ENCODE results near the gene EXOSC2.
A peak's percentile ranks its signal among the peaks of the same experiment; 100 is the strongest.

Gene EXOSC2

DNA sequence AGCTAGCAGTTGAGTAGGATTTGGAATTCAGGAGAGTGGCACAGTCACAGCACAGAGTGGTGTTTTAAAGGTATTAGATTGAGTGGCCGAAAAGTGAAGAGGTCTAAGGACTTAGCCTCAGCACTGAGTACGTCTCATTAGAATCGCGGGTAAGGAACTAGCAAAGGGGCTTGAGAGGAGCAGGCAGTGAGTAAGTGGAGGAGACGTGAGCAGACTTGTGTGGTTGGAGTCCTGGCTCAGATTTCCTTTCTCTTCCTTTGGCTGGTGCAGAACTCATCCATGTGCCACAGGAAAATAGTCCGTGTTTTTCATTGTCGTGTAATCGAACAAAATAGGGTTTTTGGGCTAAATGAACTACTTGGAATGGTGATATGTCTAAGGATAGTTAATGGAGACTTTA lies 3.4 kb downstream of the EXOSC2 start:
- no peak for DNase-seq (ENCODE audit: low read depth)

DNA sequence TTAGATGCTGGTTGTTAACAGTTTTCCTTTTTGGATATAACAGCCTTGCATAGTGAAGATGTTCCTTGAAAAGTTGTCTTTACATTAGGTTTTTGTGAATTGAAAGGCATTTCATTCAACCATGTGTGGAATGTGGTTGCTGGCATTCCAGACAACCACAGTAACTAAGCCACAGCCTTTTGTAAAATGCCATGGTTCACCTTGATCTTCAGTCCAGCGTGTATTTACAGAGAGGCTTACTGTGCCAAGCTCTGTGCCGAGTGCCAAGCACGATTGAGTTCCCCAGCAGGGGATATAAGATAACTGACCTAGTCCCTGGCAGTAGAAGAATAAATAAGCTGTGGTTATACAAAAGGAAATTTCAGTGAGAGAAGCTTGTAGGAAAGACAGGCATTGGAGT lies 4.9 kb downstream of the EXOSC2 start:
- peak; percentile 31 for DNase-seq (ENCODE audit: low read depth)

DNA sequence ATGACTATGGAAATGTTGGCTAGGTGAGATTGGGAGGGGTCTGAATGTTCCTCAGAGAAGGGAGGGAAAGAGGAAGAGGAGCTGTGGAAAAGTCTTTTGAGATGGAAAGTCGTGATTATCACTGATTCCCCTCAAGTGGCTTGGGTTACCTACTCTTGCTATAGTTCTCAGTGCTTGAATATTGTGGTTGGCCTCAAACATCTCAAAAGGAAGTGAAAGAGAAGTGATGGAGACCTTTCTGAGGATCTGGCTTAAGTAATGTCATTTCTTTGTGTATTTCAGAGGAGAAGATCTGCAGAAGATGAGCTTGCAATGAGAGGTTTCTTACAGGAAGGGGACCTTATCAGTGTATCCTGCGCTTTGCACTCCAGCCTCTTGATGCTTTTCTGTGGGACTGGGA lies 5.5 kb downstream of the EXOSC2 start:
- no peak for DNase-seq (ENCODE audit: low read depth)

DNA sequence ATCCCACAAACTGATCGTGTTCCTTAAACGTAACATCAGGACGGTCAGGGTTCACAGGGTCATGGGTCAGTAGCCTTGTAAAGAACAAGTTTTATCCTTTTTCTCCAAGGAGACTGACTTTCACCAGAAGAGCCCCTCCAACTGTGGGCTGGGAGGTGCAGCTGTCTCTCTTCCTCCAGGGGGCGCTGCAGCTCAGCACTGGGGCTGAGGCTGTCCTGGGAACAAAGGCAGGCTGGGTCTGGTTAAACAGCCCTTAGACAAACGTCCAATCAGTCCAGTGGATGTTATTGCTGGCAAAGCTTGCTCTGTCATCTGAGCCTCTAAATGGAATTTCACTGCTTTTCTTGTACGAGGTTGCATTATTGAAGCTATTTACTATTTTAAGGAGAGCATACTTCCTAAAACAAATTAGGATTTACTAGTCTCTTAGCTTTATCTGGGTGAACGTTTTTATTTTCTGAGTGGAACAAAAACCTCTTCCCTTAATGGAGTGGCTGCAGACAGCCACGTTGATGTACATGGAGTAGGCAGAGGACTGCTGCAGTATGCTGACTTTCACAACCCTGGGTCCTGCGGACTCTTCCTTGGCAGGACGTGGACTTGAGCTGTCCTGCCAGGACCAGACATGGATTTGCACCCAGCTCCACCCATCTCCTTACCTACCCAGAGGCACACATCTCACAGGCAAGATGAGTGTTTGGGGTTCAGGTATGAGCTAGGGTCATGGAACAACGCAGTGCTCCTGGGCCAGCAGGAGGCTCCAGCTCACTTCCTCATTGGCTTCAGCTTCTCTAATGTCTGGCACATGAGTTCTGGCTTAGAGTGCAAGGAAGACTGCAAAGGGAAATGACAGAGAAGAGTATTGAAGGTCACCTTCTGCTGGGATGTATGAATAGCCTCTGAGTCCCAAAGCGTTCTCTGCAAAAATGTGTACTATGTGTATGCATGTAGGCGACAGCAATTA lies 7.8 kb downstream of the EXOSC2 start:
- DNase-seq (ENCODE audit: low read depth): peak; percentile 78

DNA sequence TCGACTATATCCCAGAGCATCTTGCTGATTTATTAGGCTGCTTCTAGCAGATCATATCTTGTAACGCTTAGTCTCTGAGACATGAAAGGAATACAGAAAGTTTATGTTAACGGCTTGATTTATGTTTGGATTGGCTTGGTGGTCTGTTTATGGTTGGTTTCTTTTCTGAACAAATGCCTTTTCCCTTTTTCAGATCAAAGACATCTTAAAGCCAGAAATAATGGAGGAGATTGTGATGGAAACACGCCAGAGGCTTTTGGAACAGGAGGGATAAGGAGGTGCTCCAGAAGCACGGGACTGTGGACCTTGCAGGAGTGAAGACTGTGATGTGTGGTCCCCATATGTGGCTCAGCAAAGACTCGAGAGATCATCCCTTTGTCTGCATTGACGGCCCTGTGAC lies 9.9 kb downstream of the EXOSC2 start:
- no peak for DNase-seq (ENCODE audit: low read depth)

DNA sequence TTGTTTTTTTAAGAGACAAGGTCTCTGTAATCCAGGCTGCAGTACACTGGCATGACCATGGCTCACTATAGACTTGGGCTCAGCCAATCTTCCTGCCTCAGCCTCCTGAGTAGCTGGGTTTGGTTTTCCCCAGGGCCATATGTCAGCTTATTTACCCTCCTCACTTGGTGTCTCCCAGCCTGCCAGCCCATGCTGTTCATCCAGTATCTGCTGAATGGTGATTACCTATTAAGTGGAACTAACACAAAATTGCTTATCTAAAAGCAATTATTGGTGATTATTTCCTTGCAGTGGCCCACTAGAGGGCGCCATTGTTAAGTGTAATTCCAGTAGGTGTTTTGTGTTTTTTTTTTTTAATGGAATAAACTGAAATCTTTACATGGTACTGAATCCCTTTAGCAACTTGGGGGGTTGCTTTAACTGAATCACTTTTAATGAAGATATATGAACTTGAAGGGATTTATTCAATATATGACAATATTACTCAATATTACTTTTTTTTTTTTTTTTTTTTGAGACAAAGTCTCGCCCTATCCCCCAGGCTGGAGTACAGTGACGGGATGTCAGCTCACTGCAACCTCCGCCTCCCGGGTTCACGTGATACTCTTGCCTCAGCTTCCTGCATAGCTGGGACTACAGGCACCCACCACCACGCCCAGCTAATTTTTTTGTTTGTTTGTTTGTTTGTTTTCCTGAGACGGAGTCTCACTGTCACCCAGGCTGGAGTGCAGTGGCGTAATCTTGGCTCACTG lies 13.8 kb downstream of the EXOSC2 start:
- peak; percentile 82 for DNase-seq (ENCODE audit: low read depth)

DNA sequence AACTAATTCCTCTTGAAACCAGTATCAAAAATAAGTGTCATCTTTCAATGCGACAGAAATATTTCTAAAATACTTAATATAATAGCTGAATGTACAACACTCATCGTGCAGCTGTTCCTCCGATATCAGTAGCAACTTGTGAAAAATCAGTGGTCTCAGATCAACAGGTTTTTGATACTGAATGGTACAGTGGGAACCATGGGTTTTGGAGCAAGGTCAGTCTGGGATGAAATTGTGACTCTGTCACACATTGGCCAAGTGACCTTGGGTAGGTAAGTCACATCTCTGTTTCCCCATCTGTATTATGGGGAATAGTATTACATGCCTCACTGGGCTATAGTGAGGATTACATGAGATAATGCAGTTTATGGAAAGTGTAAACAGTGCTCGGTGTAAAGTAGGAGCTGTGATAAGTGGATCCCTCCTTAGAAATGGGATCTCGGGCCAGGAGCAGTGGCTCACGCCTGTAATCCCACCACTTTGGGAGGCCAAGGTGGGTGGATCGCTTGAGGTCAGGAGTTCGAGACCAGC lies 17.3 kb downstream of the EXOSC2 start:
- DNase-seq (ENCODE audit: low read depth): no peak

DNA sequence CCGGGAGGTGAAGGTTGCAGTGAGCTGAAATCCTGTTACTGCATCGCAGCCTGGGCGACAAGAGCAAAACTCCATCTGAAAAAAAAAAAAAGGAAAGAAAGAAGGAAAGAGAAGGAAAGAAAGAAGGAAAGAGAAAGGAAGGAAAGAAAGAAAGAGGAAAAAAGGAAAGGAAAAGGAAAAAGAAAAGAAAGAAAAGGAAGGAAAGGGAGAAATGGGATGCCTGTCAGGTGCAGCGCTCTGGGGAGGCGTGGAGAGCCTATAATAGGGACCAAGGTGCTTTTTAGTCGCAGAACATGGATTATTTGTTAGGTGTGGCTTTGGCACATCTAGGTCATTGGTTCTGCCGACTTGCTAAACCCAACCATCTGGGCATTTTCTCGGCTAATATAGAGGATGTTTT lies 17.9 kb downstream of the EXOSC2 start:
- DNase-seq (ENCODE audit: low read depth): no peak

DNA sequence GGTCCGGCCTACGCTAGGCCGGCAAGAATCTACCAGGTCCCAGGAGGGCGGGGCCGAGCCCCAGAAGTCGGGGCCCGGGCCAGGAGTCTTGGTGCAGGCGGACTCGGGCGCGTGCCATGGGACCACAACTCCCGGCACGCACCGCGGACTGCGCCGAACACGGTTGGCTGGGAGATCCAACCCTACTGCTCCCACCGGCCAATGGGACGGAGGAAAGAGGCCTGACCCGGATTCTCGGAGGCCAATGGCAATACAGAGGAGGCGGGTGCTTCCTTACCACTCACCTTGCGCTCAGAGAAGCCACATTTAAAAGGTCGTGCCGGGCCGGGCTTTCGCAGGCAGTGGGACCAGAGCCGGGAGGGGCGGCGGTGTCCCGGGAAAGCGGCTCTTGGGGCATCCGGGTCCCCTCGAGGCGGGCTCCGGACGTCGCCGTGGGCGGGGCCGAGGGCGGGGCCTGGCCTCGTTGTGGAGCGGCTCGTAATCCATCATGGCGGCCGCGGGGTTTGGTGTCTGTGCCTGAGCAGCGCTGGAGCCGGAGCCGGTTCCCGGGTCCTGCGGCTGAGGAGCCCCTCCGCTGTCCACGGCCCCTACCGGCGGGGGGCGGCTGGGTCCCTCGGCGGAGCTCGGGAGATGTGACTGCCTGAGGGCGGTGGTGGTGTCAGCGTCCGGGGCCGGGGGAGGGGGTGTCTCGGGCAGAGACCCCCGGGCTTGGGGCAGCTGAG lies 19.1 kb downstream of the EXOSC2 start:
- DNase-seq (ENCODE audit: low read depth): peak; percentile 99

DNA sequence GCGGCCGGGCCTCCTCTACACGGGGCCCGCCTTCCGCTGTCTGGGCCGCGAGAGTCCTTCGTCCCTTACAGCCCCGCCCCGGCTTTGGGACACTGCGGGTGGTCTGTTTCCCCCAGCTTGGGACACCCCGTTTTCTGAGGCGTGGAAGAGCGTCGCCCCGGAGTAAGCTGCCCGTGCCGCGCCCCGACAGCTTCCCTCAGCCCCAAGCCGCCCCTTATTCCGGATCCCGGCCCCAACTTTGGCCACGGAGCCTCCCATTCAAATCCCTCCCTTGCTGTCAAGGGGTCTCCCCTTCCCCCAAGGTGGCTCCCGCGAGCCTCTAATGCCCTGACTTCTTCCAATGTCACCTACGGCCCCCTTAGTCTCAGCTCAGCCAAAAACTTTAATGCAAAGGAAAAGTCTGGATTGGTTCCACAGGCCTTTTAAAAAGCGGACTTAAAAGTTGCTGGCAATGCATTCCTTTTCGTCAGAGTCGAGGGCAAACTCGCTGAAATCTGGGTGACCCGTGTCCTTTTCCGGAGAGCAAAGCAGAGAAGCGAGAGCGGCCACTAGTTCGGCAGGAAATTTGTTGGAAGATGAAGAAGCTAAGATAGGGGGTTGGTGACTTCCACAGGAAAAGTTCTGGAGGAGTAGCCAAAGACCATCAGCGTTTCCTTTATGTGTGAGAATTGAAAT lies 19.8 kb downstream of the EXOSC2 start:
- peak; percentile 67 for DNase-seq (ENCODE audit: low read depth)

DNA sequence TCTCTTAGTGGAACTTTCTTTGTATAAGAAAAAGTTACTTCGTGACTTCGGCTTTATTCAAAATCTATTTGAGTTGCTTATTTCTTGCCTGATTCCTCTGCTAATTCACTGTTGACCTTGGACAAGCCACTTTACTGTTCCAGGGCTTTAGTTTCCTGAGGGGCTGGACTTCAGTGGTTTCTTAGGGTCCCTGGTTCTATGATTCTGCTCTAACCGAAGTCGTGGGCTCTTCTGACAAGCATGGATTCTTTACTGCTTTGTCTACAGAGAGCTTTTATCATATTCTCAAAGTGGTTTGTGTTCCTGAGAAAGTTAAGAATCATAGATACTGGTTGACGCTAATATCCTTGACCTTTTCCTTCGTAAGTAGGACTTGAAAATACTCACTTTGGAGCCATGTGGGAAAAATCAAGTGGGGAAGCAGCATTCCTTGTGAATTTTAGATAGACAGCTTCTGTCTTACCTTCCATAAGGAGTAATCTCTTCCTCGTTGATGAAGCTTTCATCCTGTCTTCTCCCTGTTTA lies 21.1 kb downstream of the EXOSC2 start:
- peak; percentile 24 for DNase-seq (ENCODE audit: low read depth)

DNA sequence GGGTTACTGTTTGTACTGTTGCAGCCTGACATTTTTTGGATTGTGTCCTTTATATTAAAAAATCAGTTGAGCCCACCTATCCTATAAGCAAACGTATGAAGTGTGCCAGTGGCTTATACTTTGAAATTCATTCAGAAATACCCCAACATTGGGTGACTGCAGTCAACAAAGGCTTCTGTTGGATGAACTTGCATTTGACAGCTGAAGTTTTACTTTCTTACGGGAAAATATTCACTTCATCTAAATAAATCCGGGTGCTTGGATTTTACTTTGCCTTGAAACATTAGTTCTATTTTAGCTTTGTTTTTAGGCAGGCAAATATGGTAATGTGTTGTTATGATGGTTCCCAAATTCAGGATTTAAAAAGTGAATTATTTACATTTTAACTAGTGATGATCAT lies 21.7 kb downstream of the EXOSC2 start:
- no peak for DNase-seq (ENCODE audit: low read depth)

DNA sequence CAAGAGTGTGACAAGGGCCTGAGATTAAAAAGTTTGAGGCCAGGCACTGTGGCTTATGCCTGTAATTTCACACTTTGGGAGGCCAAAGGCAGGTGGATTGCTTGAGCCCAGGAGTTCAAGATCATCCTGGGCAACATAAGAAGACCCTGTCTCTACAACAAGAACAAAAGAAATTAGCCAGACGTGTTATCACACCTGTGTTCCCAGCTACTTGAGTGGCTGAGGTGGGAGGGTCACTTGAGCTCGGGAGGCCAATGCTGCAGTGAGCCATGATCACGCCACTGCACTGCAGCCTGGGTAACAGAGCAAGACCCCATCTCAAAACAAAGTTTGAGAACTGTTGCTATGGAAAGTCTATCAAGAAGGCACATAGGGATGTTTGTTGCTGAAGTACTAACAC lies 25.0 kb downstream of the EXOSC2 start:
- no peak for DNase-seq (ENCODE audit: low read depth)

DNA sequence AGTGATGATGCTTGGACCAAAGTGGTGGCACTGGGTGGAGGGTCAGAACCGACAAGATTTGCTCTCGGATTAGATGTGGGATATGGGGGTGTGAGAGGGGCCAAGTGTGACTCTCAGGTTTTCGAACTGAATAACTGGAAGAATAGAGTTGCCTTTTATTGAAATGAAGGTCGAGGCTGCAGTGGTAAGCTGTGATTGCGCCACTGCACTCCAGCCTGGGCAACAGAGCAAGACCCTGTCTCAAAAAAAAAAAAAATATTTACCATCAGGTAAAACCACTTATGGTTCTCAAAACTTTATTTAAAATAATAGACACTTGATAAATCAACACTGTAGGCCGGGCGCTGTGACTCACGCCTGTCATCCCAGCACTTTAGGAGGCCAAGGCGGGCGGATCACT lies 27.2 kb downstream of the EXOSC2 start:
- no peak for DNase-seq (ENCODE audit: low read depth)

DNA sequence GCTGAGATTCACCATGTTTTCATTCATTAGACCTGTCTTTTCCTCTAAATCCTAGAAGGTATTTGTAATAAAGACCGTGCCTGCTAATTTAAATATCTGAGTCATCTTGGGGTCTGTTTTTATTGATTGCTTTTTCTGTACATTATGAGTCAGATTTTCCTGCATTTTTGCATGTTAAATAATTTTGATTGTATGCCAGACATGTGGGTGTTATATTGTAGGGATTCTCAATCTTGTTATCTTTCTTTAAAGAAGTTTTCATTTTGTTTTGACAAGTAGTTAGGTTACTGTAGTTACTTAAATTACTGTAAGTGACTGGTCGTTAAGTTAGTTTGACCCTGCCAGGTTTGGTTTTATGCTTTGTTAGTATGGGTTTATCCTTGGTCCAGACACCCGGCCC lies 35.1 kb downstream of the EXOSC2 start:
- DNase-seq (ENCODE audit: low read depth): peak; percentile 90

DNA sequence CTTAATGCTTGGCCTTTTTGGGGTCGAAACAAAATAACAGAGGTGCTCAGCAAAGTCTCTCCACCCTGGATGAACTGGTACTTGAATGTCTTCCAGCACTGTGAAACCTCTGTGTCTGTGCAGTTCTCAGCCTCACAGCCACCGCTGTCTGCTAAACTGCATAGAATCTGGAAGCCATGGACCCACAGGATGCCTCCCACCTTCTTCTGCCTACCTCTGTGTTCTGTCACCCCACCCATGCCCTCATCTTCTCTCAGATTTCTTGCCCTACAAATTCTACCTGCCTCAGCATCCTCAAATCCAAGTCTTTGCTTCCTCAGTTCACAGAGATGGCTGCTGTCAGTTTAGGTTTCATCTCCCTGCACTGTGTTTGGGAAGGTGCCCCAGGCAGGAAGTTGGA lies 35.6 kb downstream of the EXOSC2 start:
- no peak for DNase-seq (ENCODE audit: low read depth)

DNA sequence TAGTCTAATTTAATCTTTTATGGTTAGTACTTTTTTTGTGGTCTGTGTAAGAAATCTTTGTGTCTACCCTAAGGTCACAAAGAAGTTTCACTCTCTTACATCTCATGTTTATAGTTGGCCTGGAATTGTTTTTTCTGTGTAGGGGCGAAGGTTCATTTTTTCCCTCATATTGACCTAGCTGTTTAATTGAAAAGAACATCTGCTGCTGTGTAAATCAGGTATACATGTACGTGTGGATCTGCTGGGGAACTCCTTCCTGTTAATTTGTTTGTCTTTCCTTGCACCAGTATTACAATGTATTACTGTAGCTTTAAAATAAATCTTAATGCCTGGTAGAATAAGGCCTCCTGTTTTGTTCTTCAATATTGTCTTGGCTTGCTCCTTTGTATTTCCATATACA lies 37.8 kb downstream of the EXOSC2 start:
- no peak for DNase-seq (ENCODE audit: low read depth)

DNA sequence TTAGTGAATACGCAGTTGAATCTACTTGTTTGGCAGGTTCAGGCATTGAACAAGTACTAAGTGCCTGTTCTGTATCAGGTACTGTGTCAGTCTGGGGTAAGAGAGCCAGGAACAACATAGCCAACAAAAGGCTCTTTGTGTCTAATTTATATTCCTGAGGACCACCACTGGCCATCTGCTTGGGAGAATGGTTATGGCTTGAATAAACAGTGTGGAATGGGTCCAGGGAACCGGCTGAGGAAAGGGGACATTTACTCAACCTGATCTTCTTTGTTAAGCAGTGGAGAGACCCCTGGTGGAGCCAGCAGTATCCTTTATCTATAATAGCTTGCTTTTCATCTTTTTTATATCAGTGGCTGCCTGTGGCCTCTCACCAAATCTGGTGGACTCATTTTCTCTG lies 38.6 kb downstream of the EXOSC2 start:
- DNase-seq (ENCODE audit: low read depth): peak; percentile 31

DNA sequence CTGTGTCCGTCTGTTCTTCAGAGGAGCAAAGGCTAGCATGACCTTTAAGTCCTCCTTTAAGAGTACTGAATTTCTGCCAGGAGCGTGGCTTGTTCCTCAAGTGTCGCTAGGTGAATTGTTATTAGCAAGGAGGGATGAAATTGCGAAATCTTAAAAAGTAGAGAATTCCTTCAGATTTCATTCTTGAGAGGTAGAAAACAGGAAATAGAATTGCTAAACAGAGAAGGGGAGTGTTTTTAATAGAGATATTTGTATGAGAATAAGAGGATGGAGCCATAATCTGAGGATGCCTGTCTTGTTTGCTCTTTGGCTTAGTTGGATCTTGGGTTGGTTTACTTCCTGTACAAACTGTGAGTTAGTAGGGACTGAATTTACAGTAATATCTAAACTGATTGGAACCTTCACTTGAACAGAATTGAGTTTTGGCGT lies 39.2 kb downstream of the EXOSC2 start:
- DNase-seq (ENCODE audit: low read depth): no peak

DNA sequence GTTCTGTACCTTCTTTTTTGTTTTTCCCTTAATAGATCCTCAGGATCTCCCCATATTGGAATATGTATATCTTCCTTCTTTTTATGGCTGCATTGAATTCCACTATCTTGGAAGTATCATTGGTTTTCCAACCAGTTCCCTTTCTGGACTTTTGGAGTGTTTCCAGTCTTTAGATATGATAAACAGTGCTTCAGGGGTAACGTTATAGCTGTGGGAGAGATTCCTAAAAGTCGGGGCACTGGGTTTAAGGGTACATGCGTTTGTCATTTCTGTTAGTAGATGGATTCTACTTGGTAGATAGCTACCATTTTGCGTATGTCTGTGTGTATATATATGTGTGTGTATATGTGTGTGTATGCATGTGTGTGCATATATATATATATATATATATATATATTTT lies 42.0 kb downstream of the EXOSC2 start:
- DNase-seq (ENCODE audit: low read depth): no peak

DNA sequence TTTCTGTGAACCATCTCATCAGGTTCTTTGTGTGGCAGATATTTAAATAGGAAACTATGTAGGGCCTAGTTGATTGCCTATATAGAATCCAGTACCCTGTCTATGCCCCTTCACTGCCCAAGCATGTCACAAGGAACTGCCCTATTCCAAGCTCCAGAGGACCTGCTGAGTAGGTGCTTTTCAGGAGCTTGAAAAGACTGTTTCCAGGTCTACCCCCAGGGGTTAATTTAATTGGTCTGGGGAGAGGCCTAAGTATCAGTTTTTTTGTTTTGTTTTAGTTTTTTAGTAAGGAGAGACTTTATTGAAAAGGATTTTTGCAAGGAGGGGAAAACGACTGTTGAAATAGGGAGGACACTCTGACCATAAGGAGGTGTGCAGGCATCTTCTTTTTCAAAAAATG lies 43.3 kb downstream of the EXOSC2 start:
- DNase-seq (ENCODE audit: low read depth): no peak

DNA sequence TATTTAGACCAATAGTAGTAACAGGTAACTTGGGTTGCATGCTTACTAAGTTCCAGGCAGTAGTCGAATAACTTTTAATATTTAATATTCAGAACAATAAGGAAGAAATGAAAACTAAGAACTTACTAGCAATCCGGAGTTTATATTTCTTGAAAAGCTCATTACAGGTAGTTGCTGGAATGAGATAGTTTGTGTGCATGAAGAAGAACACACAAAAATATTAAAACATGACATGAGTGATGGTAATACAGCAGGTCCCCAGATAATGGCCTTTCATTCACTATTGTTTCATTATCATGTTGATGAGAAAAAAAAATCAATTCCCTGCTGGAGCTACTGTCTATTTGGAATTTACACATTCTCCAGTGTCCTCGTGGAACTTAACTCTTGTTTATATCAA lies 44.7 kb downstream of the EXOSC2 start:
- DNase-seq (ENCODE audit: low read depth): no peak
